Measurements from ENCODE around the gene SLC39A7. TPM values are rescaled to one million over a fixed set of nuclear protein-coding genes. Genes with fewer than 3 reads are reported as not detected.
A peak's percentile ranks its signal among the peaks of the same experiment; 100 is the strongest.

Gene SLC39A7, protein sequence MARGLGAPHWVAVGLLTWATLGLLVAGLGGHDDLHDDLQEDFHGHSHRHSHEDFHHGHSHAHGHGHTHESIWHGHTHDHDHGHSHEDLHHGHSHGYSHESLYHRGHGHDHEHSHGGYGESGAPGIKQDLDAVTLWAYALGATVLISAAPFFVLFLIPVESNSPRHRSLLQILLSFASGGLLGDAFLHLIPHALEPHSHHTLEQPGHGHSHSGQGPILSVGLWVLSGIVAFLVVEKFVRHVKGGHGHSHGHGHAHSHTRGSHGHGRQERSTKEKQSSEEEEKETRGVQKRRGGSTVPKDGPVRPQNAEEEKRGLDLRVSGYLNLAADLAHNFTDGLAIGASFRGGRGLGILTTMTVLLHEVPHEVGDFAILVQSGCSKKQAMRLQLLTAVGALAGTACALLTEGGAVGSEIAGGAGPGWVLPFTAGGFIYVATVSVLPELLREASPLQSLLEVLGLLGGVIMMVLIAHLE
- total RNA-seq (2014; rRNA removed) (128 and 149 TPM in 2 replicates), Bru-seq, nascent RNA (percentile 99 among the genes with signal in this experiment), BruChase-seq, experiment 1, labeled RNA remaining after a 6-hour chase (percentile 100 among the genes with signal in this experiment), BruChase-seq, experiment 2, labeled RNA remaining after a 2-hour chase (percentile 100 among the genes with signal in this experiment)
- long read RNA-seq, transcript SLC39A7-202 (7 exons, 2,409 nt): minor isoform, 34 of 98 reads
- long read RNA-seq, transcript SLC39A7-201 (8 exons, 2,153 nt): major isoform, 35 of 98 reads
- long read RNA-seq, partial matches to known transcripts: 22 of 98 reads
- long read RNA-seq, other reads (novel, unspliced or antisense): 7 of 98 reads

DNA sequence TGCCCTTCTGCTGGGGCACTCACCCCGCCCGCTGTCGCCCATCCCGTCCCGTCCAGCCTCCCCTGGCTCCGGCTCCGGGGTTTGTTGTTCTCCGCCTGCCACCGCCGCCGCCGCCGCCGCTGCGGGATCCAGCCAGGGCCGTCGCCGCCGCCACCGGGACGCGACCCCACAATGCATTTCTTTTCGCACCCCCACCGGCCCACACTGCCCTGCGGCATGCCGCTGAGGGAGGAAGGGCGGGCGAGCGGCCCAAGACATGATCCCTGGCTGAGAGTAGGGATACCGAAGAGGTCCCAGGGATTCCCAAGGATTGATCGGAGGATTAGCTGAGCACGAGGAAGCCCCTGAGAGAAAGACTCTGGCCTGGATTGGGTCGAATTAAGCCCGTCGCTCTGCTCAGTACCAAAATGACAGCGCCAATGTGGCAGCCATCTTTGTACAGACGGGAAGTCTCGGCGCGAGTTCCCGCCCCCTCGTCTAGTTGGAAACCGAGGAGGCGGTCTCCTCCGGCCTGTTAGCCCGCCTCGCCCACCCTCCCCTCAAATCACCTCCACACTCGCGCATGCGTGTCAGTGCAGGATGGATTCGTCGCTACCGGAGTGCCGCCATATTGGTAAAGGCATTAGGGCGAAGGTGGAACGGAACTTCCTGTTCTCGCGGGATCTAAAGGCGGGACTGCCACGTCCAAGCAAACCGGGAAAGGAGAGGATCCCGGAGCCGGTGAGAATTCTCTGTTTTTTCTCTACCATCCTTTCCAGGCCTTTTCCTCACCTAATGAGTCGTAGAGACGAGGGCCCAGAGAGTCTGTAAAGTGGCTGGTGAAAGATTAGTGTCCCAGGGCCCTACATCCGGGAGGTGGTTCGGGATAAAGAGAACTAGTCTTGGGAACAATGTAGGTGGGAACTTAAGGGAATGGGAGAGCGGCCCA lies at the start of gene SLC39A7, which contains the start of gene RXRB:
SLC39A7 (plus strand) TSS at position 649 of the 928 bp plus-strand sequence. CDS start 379 bp downstream, outside the sequence.
RXRB (minus strand) TSS at position 447 of the 928 bp plus-strand sequence; CDS start at position 258, 189 bp downstream.
- Histone ChIP-seq H3K4me3 (ENCODE audit: low read length) (peak within 1 kb of the TSS; percentile 97), H3K79me2 (ENCODE audit: low read length) (peaks cover 63% of the 10 kb centered on the region), H3F3A (ENCODE audit: low read length, unreplicated experiment) (no peaks in the 10 kb centered on the region), H2AFZ (ENCODE audit: low read length) (peak within 1 kb of the TSS; percentile 99), H3K4me2 (ENCODE audit: low read length) (peak within 1 kb of the TSS; percentile 99), H3K9me2 (replicated peaks; ENCODE audit: low read length) (no peaks in the 10 kb centered on the region), H3K36me3 (ENCODE audit: low read depth, low read length) (peaks cover 33% of the 10 kb centered on the region), H3K27ac (ENCODE audit: low read length) (peak within 1 kb of the TSS; percentile 92), H4K20me1 (ENCODE audit: low read length) (peaks cover 5% of the 10 kb centered on the region; the same call in 1 of the 2 replicates), H3K9ac (ENCODE audit: low read length) (peak within 1 kb of the TSS; percentile 98), H3K27me3 (ENCODE audit: low read length) (no peaks in the 10 kb centered on the region), H3K9me3 (ENCODE audit: low read length) (no peaks in the 10 kb centered on the region), H3K4me1 (ENCODE audit: insufficient read depth, low read length) (peaks cover 32% of the 10 kb centered on the region)
- no TSS peak for BruUV-seq (replicated peaks)
- TF ChIP-seq, protein P1, sequence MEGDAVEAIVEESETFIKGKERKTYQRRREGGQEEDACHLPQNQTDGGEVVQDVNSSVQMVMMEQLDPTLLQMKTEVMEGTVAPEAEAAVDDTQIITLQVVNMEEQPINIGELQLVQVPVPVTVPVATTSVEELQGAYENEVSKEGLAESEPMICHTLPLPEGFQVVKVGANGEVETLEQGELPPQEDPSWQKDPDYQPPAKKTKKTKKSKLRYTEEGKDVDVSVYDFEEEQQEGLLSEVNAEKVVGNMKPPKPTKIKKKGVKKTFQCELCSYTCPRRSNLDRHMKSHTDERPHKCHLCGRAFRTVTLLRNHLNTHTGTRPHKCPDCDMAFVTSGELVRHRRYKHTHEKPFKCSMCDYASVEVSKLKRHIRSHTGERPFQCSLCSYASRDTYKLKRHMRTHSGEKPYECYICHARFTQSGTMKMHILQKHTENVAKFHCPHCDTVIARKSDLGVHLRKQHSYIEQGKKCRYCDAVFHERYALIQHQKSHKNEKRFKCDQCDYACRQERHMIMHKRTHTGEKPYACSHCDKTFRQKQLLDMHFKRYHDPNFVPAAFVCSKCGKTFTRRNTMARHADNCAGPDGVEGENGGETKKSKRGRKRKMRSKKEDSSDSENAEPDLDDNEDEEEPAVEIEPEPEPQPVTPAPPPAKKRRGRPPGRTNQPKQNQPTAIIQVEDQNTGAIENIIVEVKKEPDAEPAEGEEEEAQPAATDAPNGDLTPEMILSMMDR (conservative IDR thresholded peaks at IDR 0.05; ENCODE audit: low read depth, low read length): no peak
- TF ChIP-seq EZH2phosphoT487 (IDR thresholded peaks at IDR 0.05; ENCODE audit: borderline replicate concordance, low read length) (no peak), EZH2 (IDR thresholded peaks at IDR 0.05; ENCODE audit: low read length, unreplicated experiment) (no peak)
- ChIA-PET POLR2A (ENCODE audit: unreplicated experiment) (no interaction called here), CTCF (interaction anchor here (0.9 kb wide), 1 partner anchor 48 kb away, joined by 7 read pairs; no protein-coding TSS in a partner anchor)
- DNase-seq (peak; percentile 99), ATAC-seq (peak; percentile 56)
- intact Hi-C loops (cut with micrococcal nuclease): loop anchor here (10.0 kb wide), 2 partner anchors 74 to 214 kb away; partner anchors contain the start of genes B3GALT4, CUTA, PHF1 and RPS18

DNA sequence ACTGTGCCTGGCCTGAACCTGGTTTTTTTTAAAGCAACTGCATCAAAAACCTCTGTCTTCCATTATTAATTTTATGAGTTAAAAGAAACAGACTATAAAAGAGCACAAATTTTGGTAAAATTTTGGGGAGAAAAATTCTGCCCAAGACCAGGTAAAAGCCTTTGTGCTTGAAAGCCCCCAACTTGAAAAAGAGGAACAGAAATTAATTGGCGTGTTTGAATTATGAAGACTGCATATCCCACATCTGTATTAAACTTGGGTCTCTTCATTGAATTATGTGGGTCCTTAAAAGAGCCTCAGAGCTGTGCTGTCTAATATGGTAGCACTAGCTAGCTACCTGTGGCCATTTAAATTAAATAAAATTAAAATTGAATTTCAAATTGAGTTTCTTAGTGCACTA lies 49.6 kb upstream of the SLC39A7 start:
- Histone ChIP-seq H3K27me3 (ENCODE audit: low read length) (peaks cover 16% of the 10 kb centered on the region), H4K20me1 (ENCODE audit: low read length) (no peaks in the 10 kb centered on the region), H3K27ac (ENCODE audit: low read length) (no peak overlapping the region), H3K79me2 (ENCODE audit: low read length) (no peaks in the 10 kb centered on the region), H3K9me2 (replicated peaks; ENCODE audit: low read length) (no peaks in the 10 kb centered on the region), H3K36me3 (ENCODE audit: low read depth, low read length) (no peaks in the 10 kb centered on the region), H3K4me2 (ENCODE audit: low read length) (no peak overlapping the region), H2AFZ (ENCODE audit: low read length) (no peak overlapping the region), H3K4me1 (ENCODE audit: insufficient read depth, low read length) (no peaks in the 10 kb centered on the region), H3K9ac (ENCODE audit: low read length) (no peak overlapping the region), H3K9me3 (ENCODE audit: low read length) (peaks cover 6% of the 10 kb centered on the region; the same call in 1 of the 2 replicates), H3F3A (ENCODE audit: low read length, unreplicated experiment) (no peaks in the 10 kb centered on the region), H3K4me3 (ENCODE audit: low read length) (no peak overlapping the region)
- ATAC-seq (no peak), DNase-seq (no peak)
- TF ChIP-seq EZH2phosphoT487 (IDR thresholded peaks at IDR 0.05; ENCODE audit: borderline replicate concordance, low read length) (no peak), EZH2 (IDR thresholded peaks at IDR 0.05; ENCODE audit: low read length, unreplicated experiment) (no peak)
- TF ChIP-seq, protein P1 (conservative IDR thresholded peaks at IDR 0.05; ENCODE audit: low read depth, low read length): no peak
- BruUV-seq (replicated peaks): no TSS peak
- POLR2A ChIA-PET (ENCODE audit: unreplicated experiment): no interaction called here
- intact Hi-C loops (cut with micrococcal nuclease): no loop called here
- CTCF ChIA-PET: no interaction called here
